SK-N-SH (cell line): ENCODE results near the gene GALK2.

ENCODE experiments used
- CTCF ChIP-seq: fragments of 200-600 bp; sonication (generic); IDR thresholded peaks from 2 replicates; pipeline ENCODE4 v1.6.1; 2017; ENCODE audit warnings: antibody characterized with exemption, mild to moderate bottlenecking, moderate library complexity
- ELF1 ChIP-seq: IDR thresholded peaks from 2 replicates; pipeline ENCODE4 v1.4.0; 2012
- FOXM1 ChIP-seq: IDR thresholded peaks from 2 replicates; pipeline ENCODE4 v1.4.0; 2012; ENCODE audit warnings: low read depth, mild to moderate bottlenecking
- JUND ChIP-seq: IDR thresholded peaks from 2 replicates; pipeline ENCODE4 v1.4.0; 2012
- POLR2AphosphoS5 ChIP-seq: IDR thresholded peaks from 2 replicates; pipeline ENCODE4 v1.6.1; 2012; ENCODE audit warnings: low read depth, low read length
- REST ChIP-seq: IDR thresholded peaks from 2 replicates; pipeline ENCODE4 v1.6.1; 2012; ENCODE audit warnings: mild to moderate bottlenecking, low read depth, low read length, moderate library complexity
- TAF1 ChIP-seq: IDR thresholded peaks from 2 replicates; pipeline ENCODE4 v1.6.1; 2012; ENCODE audit warnings: low read depth, mild to moderate bottlenecking, low read length, moderate library complexity, borderline replicate concordance

GRCh38 chr15:49168016-49168415, 2.0 kb upstream of the GALK2 start:
- TF ChIP-seq REST = no peak
- no peak for TF ChIP-seq CTCF
- TF ChIP-seq JUND = no peak
- TF ChIP-seq TAF1 = no peak
- TF ChIP-seq FOXM1 = no peak
- TF ChIP-seq ELF1 = no peak
- TF ChIP-seq POLR2AphosphoS5 = no peak
